ENCODE results near the gene APCDD1.

- TF ChIP-seq CTCF (IDR thresholded peaks at IDR 0.05; ENCODE audit: borderline replicate concordance, extremely low read depth, low read length, poor library complexity, severe bottlenecking) = no peak
- no peak for TF ChIP-seq EZH2 (IDR thresholded peaks at IDR 0.05; ENCODE audit: borderline replicate concordance, low read depth, low read length, severe bottlenecking)
Measured at GRCh38 chr18:10519366-10519765, 64.9 kb downstream of the APCDD1 start.
